A673 (cell line): ENCODE measurements around the gene RAB21.

ENCODE experiments used
- EZH2 ChIP-seq: fragments of 200-600 bp; sonication (generic); IDR thresholded peaks from 2 replicates; pipeline ENCODE4 v1.6.1; 2017; ENCODE audit warnings: borderline replicate concordance, low read depth, mild to moderate bottlenecking, mixed read lengths, antibody characterized with exemption, low read length; ENCODE audit not compliant: poor library complexity, severe bottlenecking
- TF ChIP-seq, protein P1 (sequence below): fragments of 300-800, 200-600 bp; sonication (generic); conservative IDR thresholded peaks from 2 replicates; pipeline ENCODE4 v1.5.1; 2017; ENCODE audit warnings: low read depth, mild to moderate bottlenecking, antibody characterized with exemption, low read length, moderate library complexity, mixed read lengths

DNA sequence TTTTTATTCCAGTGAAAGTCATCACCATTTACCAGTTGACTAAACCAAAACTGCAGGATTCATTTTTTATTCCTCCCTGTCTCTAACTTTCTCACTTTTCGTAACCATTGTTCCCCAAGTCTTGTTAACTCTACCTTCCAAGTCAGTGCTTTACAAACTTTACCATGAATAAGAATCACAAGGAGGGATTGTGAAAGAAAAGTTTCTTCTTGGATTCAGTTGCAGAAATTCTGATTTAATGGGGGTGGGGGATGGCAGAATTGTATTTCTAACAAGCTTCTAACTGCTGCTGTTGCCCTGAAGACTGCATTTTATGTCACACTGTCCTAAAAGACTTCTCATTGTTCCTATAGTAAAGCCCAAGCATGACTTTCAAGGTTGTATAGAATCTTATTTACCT is 5.0 kb upstream of the RAB21 start:
- TF ChIP-seq, protein P1, sequence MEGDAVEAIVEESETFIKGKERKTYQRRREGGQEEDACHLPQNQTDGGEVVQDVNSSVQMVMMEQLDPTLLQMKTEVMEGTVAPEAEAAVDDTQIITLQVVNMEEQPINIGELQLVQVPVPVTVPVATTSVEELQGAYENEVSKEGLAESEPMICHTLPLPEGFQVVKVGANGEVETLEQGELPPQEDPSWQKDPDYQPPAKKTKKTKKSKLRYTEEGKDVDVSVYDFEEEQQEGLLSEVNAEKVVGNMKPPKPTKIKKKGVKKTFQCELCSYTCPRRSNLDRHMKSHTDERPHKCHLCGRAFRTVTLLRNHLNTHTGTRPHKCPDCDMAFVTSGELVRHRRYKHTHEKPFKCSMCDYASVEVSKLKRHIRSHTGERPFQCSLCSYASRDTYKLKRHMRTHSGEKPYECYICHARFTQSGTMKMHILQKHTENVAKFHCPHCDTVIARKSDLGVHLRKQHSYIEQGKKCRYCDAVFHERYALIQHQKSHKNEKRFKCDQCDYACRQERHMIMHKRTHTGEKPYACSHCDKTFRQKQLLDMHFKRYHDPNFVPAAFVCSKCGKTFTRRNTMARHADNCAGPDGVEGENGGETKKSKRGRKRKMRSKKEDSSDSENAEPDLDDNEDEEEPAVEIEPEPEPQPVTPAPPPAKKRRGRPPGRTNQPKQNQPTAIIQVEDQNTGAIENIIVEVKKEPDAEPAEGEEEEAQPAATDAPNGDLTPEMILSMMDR, result no peak
- no peak for TF ChIP-seq EZH2
